Lower leg skin (tissue), 4 donors: Measurements from ENCODE around the gene AK5. TPM values are rescaled to one million over a fixed set of nuclear protein-coding genes. Genes with fewer than 3 reads are reported as not detected.

Experiments used
- DNase-seq, 2 donors: peaks; one replicate each; pipeline ENCODE4 v3.0.0-alpha.2; 2019; ENCODE audit warnings: low spot score in 2 of 2
- H3K4me3 ChIP-seq: fragments of 200-600 bp; sonication (generic); 2 replicates; pipeline ENCODE4 v1.5.1; 2017; ENCODE audit warnings: mild to moderate bottlenecking, low read depth; ENCODE audit not compliant: poor library complexity, severe bottlenecking
- CTCF ChIP-seq, 3 donors: fragments of 450-650 bp; IDR thresholded peaks; one replicate each; pipeline ENCODE4 v1.5.1; 2016; ENCODE audit warnings: antibody characterized with exemption in 3 of 3, mild to moderate bottlenecking in 3 of 3, moderate library complexity in 2 of 3
- POLR2A ChIP-seq, 2 donors: fragments of 450-650 bp; IDR thresholded peaks; one replicate each; pipeline ENCODE4 v1.6.1; 2016 to 2017; ENCODE audit warnings: antibody characterized with exemption in 2 of 2, mild to moderate bottlenecking in 1 of 2, moderate library complexity in 1 of 2
- WGBS, 2 donors: methylation state at CpG; one replicate each; pipeline ENCODE4 v1.1.5; 2018; 5-methylcytosine and 5-hydroxymethylcytosine counted together
- intact Hi-C: fragments of 100-400 bp; cut with DNase I; formaldehyde crosslinking; loops from one replicate; pipeline ENCODE4 v1.15.0; 2023; ENCODE audit warnings: low total_unique reads
- total RNA-seq, 4 donors: library from RNA; depleted of rRNA; stranded (reverse); fragments of >200 nt; gene quantifications; one replicate each; pipeline ENCODE4 v1.1.0, GENCODE V29; 2016

The AK5 gene
- total RNA-seq, 4 donors from 2014 or later = 0.08 to 2.6 (median 1.7) TPM

DNA sequence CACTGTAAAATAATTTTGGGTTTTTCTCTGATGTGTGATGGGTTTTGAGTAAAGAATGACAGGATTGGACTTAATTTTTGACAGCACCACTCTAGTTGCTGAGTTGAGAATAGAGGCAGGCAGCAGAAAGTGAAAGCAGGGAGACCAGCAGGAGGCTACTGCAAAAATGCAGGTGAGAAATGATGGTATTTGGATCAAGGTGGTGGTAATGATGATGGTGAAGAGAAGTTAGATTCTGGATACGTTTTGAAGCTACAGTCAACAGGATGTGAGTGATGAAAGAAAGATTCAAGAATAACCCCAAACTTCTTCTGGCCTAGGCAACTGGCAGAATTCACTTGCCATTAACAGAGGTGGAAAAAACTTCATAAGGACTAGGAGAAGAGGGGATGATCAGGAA is 14.8 kb upstream of the AK5 start:
- intact Hi-C loops = no loop called here
- WGBS, 2 donors = 63 to 67% methylated on average over 1 of the region's 1 CpG

DNA sequence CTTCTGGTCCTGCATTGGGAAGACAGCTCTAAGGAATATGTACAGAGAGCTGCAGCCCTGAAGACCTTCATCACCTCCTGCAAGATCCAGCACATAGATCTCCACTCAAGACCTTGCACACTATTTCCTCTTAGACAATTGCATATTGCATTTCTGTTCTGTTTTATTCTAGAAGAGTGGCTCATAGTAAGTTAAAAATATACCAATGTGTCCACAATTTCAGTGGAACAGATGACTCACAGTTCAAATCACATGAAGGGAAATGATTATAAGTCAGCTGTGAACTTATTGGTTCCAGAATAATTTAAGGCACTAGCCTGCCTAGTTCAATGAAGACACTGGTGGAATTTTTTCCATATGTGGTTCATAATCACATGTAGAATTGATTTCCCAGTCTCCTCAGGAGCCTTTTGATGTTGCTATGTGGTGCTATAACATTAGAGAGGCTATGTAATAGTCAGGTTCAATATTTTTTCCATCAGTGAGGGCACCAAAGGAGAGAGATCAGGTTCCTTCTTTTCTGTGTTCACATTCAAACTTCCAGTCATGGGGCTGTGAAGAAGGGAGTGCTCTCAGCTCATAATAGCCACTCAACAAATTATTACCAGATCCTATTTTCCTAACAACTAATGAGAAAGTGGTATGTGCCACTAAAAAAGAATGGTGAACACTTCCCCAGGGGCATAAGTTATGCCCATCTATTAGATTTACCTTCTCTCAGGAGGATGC is 9.8 kb upstream of the AK5 start:
- no peak overlapping the region for H3K4me3 ChIP-seq
- no peak for DNase-seq
- intact Hi-C loops = no loop called here
- TF ChIP-seq CTCF (IDR thresholded peaks at IDR 0.05) = no peak
- no peak for TF ChIP-seq POLR2A (IDR thresholded peaks at IDR 0.05)

More for the DNA sequence above, 14.8 kb upstream of the AK5 start:
- no peak for DNase-seq
- TF ChIP-seq POLR2A (IDR thresholded peaks at IDR 0.05) (no peak), CTCF (IDR thresholded peaks at IDR 0.05) (no peak)
- no peak overlapping the region for H3K4me3 ChIP-seq

GRCh38 chr1:77273891-77274290 is 7.9 kb upstream of the AK5 start:
- H3K4me3 ChIP-seq = no peak overlapping the region
- DNase-seq = no peak
- TF ChIP-seq CTCF (IDR thresholded peaks at IDR 0.05) = no peak
- TF ChIP-seq POLR2A (IDR thresholded peaks at IDR 0.05) = no peak
- intact Hi-C loops = no loop called here

- TF ChIP-seq POLR2A (IDR thresholded peaks at IDR 0.05) (no peak), CTCF (IDR thresholded peaks at IDR 0.05) (no peak)
- no peak for DNase-seq
- intact Hi-C loops = no loop called here
- H3K4me3 ChIP-seq = no peak overlapping the region
- WGBS, 2 donors = 83 to 85% methylated on average over 5 of the region's 5 CpGs
Observed at GRCh38 chr1:77275194-77275593, 6.6 kb upstream of the AK5 start.

- DNase-seq = no peak
- WGBS, 2 donors = 40 to 63% methylated on average over 2 of the region's 2 CpGs
- H3K4me3 ChIP-seq = no peak overlapping the region
- TF ChIP-seq POLR2A (IDR thresholded peaks at IDR 0.05) (no peak), CTCF (IDR thresholded peaks at IDR 0.05) (no peak)
- intact Hi-C loops = no loop called here
Observed at GRCh38 chr1:77276941-77277340, 4.9 kb upstream of the AK5 start.

GRCh38 chr1:77279929-77280328 is 1.9 kb upstream of the AK5 start:
- 59 to 60% methylated on average over 2 of the region's 2 CpGs for WGBS, 2 donors
- no peak for TF ChIP-seq CTCF (IDR thresholded peaks at IDR 0.05)
- TF ChIP-seq POLR2A (IDR thresholded peaks at IDR 0.05) = no peak
- DNase-seq = no peak
- H3K4me3 ChIP-seq = no peak overlapping the region
- intact Hi-C loops = no loop called here
